Measurements from ENCODE around the gene RND2. TPM values are rescaled to one million over a fixed set of nuclear protein-coding genes. Genes with fewer than 3 reads are reported as not detected.
A peak's percentile ranks its signal among the peaks of the same experiment; 100 is the strongest.
"Not testable (repeated sequence)": the region's sequence is repeated elsewhere in the genome, so short reads cannot be mapped to it uniquely, and the experiment has no call there.

Gene RND2
- under 0.01 TPM for total RNA-seq

GRCh38 chr17:43024407-43025289 lies at the start of gene RND2:
TSS of gene RND2 (plus strand) at chr17:43025231. CDS start at chr17:43025348, 117 bp downstream.
- Histone ChIP-seq H3K9me3 (ENCODE audit: control insufficient read depth in 3 of 3, low read length in 3 of 3) (no peaks in the 10 kb centered on the region), H3K4me3 (ENCODE audit: low read length in 3 of 3) (peak within 1 kb of the TSS; percentile 76 to 78 (median 77)), H3K36me3 (ENCODE audit: control insufficient read depth in 3 of 3, insufficient read depth in 3 of 3, low read length in 3 of 3) (no peaks in the 10 kb centered on the region), H3K4me1 (ENCODE audit: control insufficient read depth in 3 of 3, insufficient read depth in 3 of 3, low read length in 3 of 3) (peaks cover 17 to 35% (median 25%) of the 10 kb centered on the region in 3 donors), H3K27me3 (ENCODE audit: control insufficient read depth in 3 of 3, insufficient read depth in 3 of 3, low read length in 3 of 3) (no peaks in the 10 kb centered on the region), H3K27ac (ENCODE audit: low read depth, low read length) (no peak within 1 kb of the TSS), H3K9ac (ENCODE audit: low read depth in 1 of 3, low read length in 3 of 3) (peak within 1 kb of the TSS; percentile 61 to 79 (median 71))

- Histone ChIP-seq H3K27me3 (ENCODE audit: control insufficient read depth in 3 of 3, insufficient read depth in 3 of 3, low read length in 3 of 3) (no peaks in the 10 kb centered on the region), H3K36me3 (ENCODE audit: control insufficient read depth in 3 of 3, insufficient read depth in 3 of 3, low read length in 3 of 3) (no peaks in the 10 kb centered on the region), H3K9me3 (ENCODE audit: control insufficient read depth in 3 of 3, low read length in 3 of 3) (no peaks in the 10 kb centered on the region), H3K4me1 (ENCODE audit: control insufficient read depth in 3 of 3, insufficient read depth in 3 of 3, low read length in 3 of 3) (peaks cover 20 to 32% (median 25%) of the 10 kb centered on the region in 3 donors), H3K4me3 (ENCODE audit: low read length in 3 of 3) (peak overlapping the region in 1 of 3 donors; percentile 19), H3K9ac (ENCODE audit: low read depth in 1 of 3, low read length in 3 of 3) (peak overlapping the region; percentile 17 to 63 (median 45)), H3K27ac (ENCODE audit: low read depth, low read length) (peak overlapping the region; percentile 81)
Measured at GRCh38 chr17:42975265-42975664, 49.8 kb upstream of the RND2 start.

GRCh38 chr17:42975701-42976100 lies 49.3 kb upstream of the RND2 start:
- peak overlapping the region in 1 of 3 donors; percentile 45 for H3K9ac ChIP-seq (ENCODE audit: low read depth in 1 of 3, low read length in 3 of 3)
- H3K27me3 ChIP-seq (ENCODE audit: control insufficient read depth in 3 of 3, insufficient read depth in 3 of 3, low read length in 3 of 3); H3K9me3 ChIP-seq (ENCODE audit: control insufficient read depth in 3 of 3, low read length in 3 of 3); H3K36me3 ChIP-seq (ENCODE audit: control insufficient read depth in 3 of 3, insufficient read depth in 3 of 3, low read length in 3 of 3): not testable (repeated sequence)
- H3K27ac ChIP-seq (ENCODE audit: low read depth, low read length) = peak overlapping the region; percentile 81
- peaks cover 21 to 32% (median 26%) of the 10 kb centered on the region in 3 donors for H3K4me1 ChIP-seq (ENCODE audit: control insufficient read depth in 3 of 3, insufficient read depth in 3 of 3, low read length in 3 of 3)
- peak overlapping the region in 1 of 3 donors; percentile 19 for H3K4me3 ChIP-seq (ENCODE audit: low read length in 3 of 3)

GRCh38 chr17:42979511-42980273 lies 45.3 kb upstream of the RND2 start, which contains the start of gene PTGES3L:
TSS of gene PTGES3L (minus strand) at chr17:42980080. CDS start at chr17:42980053, 27 bp downstream.
- Histone ChIP-seq H3K4me3 (ENCODE audit: low read length in 3 of 3) (peak within 1 kb of the TSS; percentile 90 to 96 (median 94)), H3K9me3 (ENCODE audit: control insufficient read depth in 3 of 3, low read length in 3 of 3) (no peaks in the 10 kb centered on the region), H3K4me1 (ENCODE audit: control insufficient read depth in 3 of 3, insufficient read depth in 3 of 3, low read length in 3 of 3) (peaks cover 33 to 48% (median 38%) of the 10 kb centered on the region in 3 donors), H3K27ac (ENCODE audit: low read depth, low read length) (peak within 1 kb of the TSS; percentile 95), H3K9ac (ENCODE audit: low read depth in 1 of 3, low read length in 3 of 3) (peak within 1 kb of the TSS; percentile 83 to 96 (median 90)), H3K36me3 (ENCODE audit: control insufficient read depth in 3 of 3, insufficient read depth in 3 of 3, low read length in 3 of 3) (no peaks in the 10 kb centered on the region), H3K27me3 (ENCODE audit: control insufficient read depth in 3 of 3, insufficient read depth in 3 of 3, low read length in 3 of 3) (no peaks in the 10 kb centered on the region)

- Histone ChIP-seq H3K9me3 (ENCODE audit: control insufficient read depth in 3 of 3, low read length in 3 of 3) (no peaks in the 10 kb centered on the region), H3K27ac (ENCODE audit: low read depth, low read length) (peak within 1 kb of the TSS; percentile 95), H3K4me1 (ENCODE audit: control insufficient read depth in 3 of 3, insufficient read depth in 3 of 3, low read length in 3 of 3) (peaks cover 28 to 42% (median 33%) of the 10 kb centered on the region in 3 donors), H3K9ac (ENCODE audit: low read depth in 1 of 3, low read length in 3 of 3) (peak within 1 kb of the TSS; percentile 83 to 96 (median 90)), H3K27me3 (ENCODE audit: control insufficient read depth in 3 of 3, insufficient read depth in 3 of 3, low read length in 3 of 3) (no peaks in the 10 kb centered on the region), H3K36me3 (ENCODE audit: control insufficient read depth in 3 of 3, insufficient read depth in 3 of 3, low read length in 3 of 3) (peaks cover 0 to 6% (median 5%) of the 10 kb centered on the region in 3 donors), H3K4me3 (ENCODE audit: low read length in 3 of 3) (peak within 1 kb of the TSS; percentile 90 to 96 (median 94))
Measured at GRCh38 chr17:42980274-42980765, 44.7 kb upstream of the RND2 start, which contains the start of gene RUNDC1. TSS of gene RUNDC1 (plus strand) at chr17:42980565. CDS start at chr17:42980577, 12 bp downstream.

GRCh38 chr17:42980766-42981397 lies 44.1 kb upstream of the RND2 start:
- Histone ChIP-seq H3K4me3 (ENCODE audit: low read length in 3 of 3) (peak overlapping the region; percentile 90 to 96 (median 94)), H3K36me3 (ENCODE audit: control insufficient read depth in 3 of 3, insufficient read depth in 3 of 3, low read length in 3 of 3) (peaks cover 0 to 9% (median 9%) of the 10 kb centered on the region in 3 donors), H3K4me1 (ENCODE audit: control insufficient read depth in 3 of 3, insufficient read depth in 3 of 3, low read length in 3 of 3) (peaks cover 27 to 36% (median 28%) of the 10 kb centered on the region in 3 donors), H3K27me3 (ENCODE audit: control insufficient read depth in 3 of 3, insufficient read depth in 3 of 3, low read length in 3 of 3) (no peaks in the 10 kb centered on the region), H3K9ac (ENCODE audit: low read depth in 1 of 3, low read length in 3 of 3) (peak overlapping the region; percentile 77 to 90 (median 83)), H3K9me3 (ENCODE audit: control insufficient read depth in 3 of 3, low read length in 3 of 3) (no peaks in the 10 kb centered on the region), H3K27ac (ENCODE audit: low read depth, low read length) (peak overlapping the region; percentile 95)

- Histone ChIP-seq H3K36me3 (ENCODE audit: control insufficient read depth in 3 of 3, insufficient read depth in 3 of 3, low read length in 3 of 3) (peaks cover 3 to 17% (median 16%) of the 10 kb centered on the region in 3 donors), H3K4me1 (ENCODE audit: control insufficient read depth in 3 of 3, insufficient read depth in 3 of 3, low read length in 3 of 3) (peaks cover 26 to 30% (median 27%) of the 10 kb centered on the region in 3 donors)
Measured at GRCh38 chr17:42982266-42982665, 42.8 kb upstream of the RND2 start.

GRCh38 chr17:42985225-42985624 lies 39.8 kb upstream of the RND2 start:
- no peak overlapping the region for H3K27ac ChIP-seq (ENCODE audit: low read depth, low read length)

More at GRCh38 chr17:42982266-42982665, 42.8 kb upstream of the RND2 start:
- Histone ChIP-seq H3K9me3 (ENCODE audit: control insufficient read depth in 3 of 3, low read length in 3 of 3) (no peaks in the 10 kb centered on the region), H3K27me3 (ENCODE audit: control insufficient read depth in 3 of 3, insufficient read depth in 3 of 3, low read length in 3 of 3) (no peaks in the 10 kb centered on the region), H3K27ac (ENCODE audit: low read depth, low read length) (no peak overlapping the region), H3K9ac (ENCODE audit: low read depth in 1 of 3, low read length in 3 of 3) (no peak overlapping the region), H3K4me3 (ENCODE audit: low read length in 3 of 3) (no peak overlapping the region)

GRCh38 chr17:42989141-42989540 lies 35.9 kb upstream of the RND2 start:
- Histone ChIP-seq H3K27me3 (ENCODE audit: control insufficient read depth in 3 of 3, insufficient read depth in 3 of 3, low read length in 3 of 3) (no peaks in the 10 kb centered on the region), H3K4me3 (ENCODE audit: low read length in 3 of 3) (no peak overlapping the region), H3K27ac (ENCODE audit: low read depth, low read length) (no peak overlapping the region), H3K9me3 (ENCODE audit: control insufficient read depth in 3 of 3, low read length in 3 of 3) (no peaks in the 10 kb centered on the region), H3K36me3 (ENCODE audit: control insufficient read depth in 3 of 3, insufficient read depth in 3 of 3, low read length in 3 of 3) (peaks cover 39 to 66% (median 64%) of the 10 kb centered on the region in 3 donors), H3K4me1 (ENCODE audit: control insufficient read depth in 3 of 3, insufficient read depth in 3 of 3, low read length in 3 of 3) (no peaks in the 10 kb centered on the region), H3K9ac (ENCODE audit: low read depth in 1 of 3, low read length in 3 of 3) (no peak overlapping the region)

More at GRCh38 chr17:42985225-42985624, 39.8 kb upstream of the RND2 start:
- Histone ChIP-seq H3K9me3 (ENCODE audit: control insufficient read depth in 3 of 3, low read length in 3 of 3) (no peaks in the 10 kb centered on the region), H3K4me1 (ENCODE audit: control insufficient read depth in 3 of 3, insufficient read depth in 3 of 3, low read length in 3 of 3) (peaks cover 13 to 16% (median 13%) of the 10 kb centered on the region in 3 donors), H3K27me3 (ENCODE audit: control insufficient read depth in 3 of 3, insufficient read depth in 3 of 3, low read length in 3 of 3) (no peaks in the 10 kb centered on the region), H3K36me3 (ENCODE audit: control insufficient read depth in 3 of 3, insufficient read depth in 3 of 3, low read length in 3 of 3) (peaks cover 20 to 43% (median 38%) of the 10 kb centered on the region in 3 donors), H3K4me3 (ENCODE audit: low read length in 3 of 3) (no peak overlapping the region), H3K9ac (ENCODE audit: low read depth in 1 of 3, low read length in 3 of 3) (no peak overlapping the region)

Data from skeletal muscle tissue (tissue), 4 donors.